ENCODE results near the gene KLHL33. TPM values are rescaled to one million over a fixed set of nuclear protein-coding genes. Genes with fewer than 3 reads are reported as not detected.
"Not testable (repeated sequence)": the region's sequence is repeated elsewhere in the genome, so short reads cannot be mapped to it uniquely, and the experiment has no call there.

Gene KLHL33
- total RNA-seq, 2 experiments from 2014 or later: 0.06 to 0.11 TPM

DNA sequence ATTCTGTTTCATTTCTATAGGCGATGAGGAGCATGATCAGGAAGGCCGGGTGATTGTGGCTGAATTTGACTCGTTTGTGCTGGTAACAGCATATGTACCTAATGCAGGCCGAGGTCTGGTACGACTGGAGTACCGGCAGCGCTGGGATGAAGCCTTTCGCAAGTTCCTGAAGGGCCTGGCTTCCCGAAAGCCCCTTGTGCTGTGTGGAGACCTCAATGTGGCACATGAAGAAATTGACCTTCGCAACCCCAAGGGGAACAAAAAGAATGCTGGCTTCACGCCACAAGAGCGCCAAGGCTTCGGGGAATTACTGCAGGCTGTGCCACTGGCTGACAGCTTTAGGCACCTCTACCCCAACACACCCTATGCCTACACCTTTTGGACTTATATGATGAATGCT, 21.0 kb upstream of the KLHL33 start:
- ChIA-PET POLR2A (interaction anchor here (2.7 kb wide), 1 partner anchor 12 kb away, joined by 32 read pairs; the partner anchor contains the start of gene PNP), CTCF (interaction anchor here (1.8 to 2.1 kb wide), 2 partner anchors 13 to 42 kb away, joined by 4 to 21 read pairs; partner anchors contain the start of gene PNP)

GRCh38 chr14:20455355-20456300, 19.7 kb upstream of the KLHL33 start:
- ChIA-PET POLR2A (interaction anchor here (0.5 to 2.7 kb wide), 9 partner anchors 10 to 539 kb away, joined by 3 to 32 read pairs (median 4); partner anchors contain the start of genes PARP2, PNP and TEP1), CTCF (interaction anchor here (1.8 to 2.1 kb wide), 3 partner anchors 14 to 112 kb away, joined by 4 to 21 read pairs (median 8); partner anchors contain the start of genes PARP2 and PNP)

DNA sequence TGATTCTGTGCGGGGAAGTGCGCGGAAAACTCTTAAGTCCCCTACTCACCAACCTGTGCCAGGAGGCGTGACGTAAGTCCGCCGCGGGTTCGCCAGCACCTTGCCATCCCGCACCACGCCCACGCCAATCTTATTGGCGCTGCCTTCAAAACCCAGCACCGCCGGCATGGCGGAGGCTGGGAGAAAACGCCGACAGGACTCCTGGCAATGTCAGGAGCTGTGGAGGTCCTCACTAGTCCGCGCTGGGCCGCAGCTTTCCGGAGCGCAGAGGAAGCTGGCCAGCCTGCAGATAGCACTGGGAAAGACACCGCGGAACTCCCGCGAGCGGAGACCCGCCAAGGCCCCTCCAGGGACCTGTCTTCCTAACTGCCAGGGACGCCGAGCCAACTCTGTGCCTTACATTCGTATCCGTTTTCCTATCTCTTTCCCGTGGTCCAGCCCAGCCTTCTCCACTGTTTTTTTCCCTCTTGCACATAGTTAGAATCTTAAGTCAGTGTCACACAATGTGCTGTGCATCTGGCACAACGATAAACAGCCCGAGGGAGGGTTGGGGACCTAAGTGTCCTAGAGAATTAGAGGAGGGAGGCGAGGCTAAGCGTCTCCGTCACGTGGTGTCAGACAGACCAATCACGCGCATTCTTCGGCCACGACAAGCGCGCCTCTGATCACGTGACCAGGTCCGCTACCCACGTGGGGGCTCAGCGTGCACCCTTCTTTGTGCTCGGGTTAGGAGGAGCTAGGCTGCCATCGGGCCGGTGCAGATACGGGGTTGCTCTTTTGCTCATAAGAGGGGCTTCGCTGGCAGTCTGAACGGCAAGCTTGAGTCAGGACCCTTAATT, 18.8 kb upstream of the KLHL33 start, which contains the start of the genes APEX1 and OSGEP:
Gene APEX1, plus strand, starts transcription at position 711 of the 839 bp plus-strand sequence. CDS start 420 bp downstream, outside the sequence.
Gene OSGEP, minus strand, starts transcription at position 297 of the 839 bp plus-strand sequence. Its CDS starts 129 bp downstream, at position 168.
- POLR2A ChIA-PET: interaction anchor here (0.5 to 2.7 kb wide), 9 partner anchors 11 to 538 kb away, joined by 3 to 32 read pairs (median 4); partner anchors contain the start of genes PARP2, PNP and TEP1
- CTCF ChIA-PET: interaction anchor here (1.8 to 2.1 kb wide), 3 partner anchors 15 to 111 kb away, joined by 4 to 21 read pairs (median 8); partner anchors contain the start of genes PARP2 and PNP

GRCh38 chr14:20452831-20453230, 16.9 kb upstream of the KLHL33 start:
- ChIA-PET CTCF (interaction anchor here (0.6 to 1.7 kb wide), 4 partner anchors 37 to 109 kb away, joined by 3 to 5 read pairs (median 4); partner anchors contain the start of genes PARP2 and TEP1), POLR2A (interaction anchor here (1.0 kb wide), 1 partner anchor 9 kb away, joined by 3 read pairs; no protein-coding TSS in a partner anchor)

GRCh38 chr14:20446889-20447288, 10.9 kb upstream of the KLHL33 start:
- ChIA-PET CTCF (no interaction called here), POLR2A (no interaction called here)

DNA sequence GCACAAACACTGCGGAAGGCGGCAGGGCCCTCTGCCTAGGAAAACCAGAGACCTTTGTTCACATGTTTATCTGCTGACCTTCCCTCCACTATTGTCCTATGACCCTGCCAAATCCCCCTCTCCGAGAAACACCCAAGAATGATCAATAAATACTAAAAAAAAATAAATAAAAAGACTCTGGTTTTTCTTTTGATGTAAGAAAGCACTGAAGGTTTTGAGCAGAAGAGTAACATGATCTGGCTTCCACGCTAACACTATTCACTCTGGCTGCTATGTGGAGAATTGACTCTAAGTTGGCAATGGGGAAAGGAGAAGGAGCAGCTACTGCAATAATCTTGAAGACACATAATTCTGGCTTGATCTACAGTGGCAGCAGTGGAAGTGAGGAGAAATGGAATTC, 7.7 kb upstream of the KLHL33 start:
- POLR2A ChIA-PET, CTCF ChIA-PET: not testable (repeated sequence)

DNA sequence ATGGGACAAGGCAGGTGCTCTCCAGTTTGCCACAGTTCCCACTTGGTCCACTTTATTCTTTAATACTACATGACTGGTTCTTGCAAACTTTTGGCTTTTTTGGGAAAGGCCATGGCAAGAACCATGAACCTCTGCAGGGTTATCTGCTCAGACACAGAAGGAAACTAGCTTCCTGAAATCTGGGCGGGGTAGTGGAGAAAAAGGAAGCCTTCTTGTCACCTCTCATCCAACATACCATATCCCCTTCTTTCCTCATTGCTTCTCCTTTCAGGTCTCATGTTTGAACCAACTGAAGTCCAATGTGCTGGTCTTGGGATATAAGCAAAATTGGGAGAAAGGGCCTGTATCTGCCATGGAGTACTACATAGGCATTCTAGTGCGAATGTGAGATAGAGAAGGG, 5.5 kb upstream of the KLHL33 start:
- CTCF ChIA-PET: interaction anchor here (0.9 kb wide), 1 partner anchor 26 kb away, joined by 3 read pairs; no protein-coding TSS in a partner anchor
- POLR2A ChIA-PET: no interaction called here

- POLR2A ChIA-PET: no interaction called here
- CTCF ChIA-PET: interaction anchor here (0.9 kb wide), 1 partner anchor 25 kb away, joined by 3 read pairs; no protein-coding TSS in a partner anchor
Observed at GRCh38 chr14:20440882-20441281, 4.9 kb upstream of the KLHL33 start.

- ChIA-PET POLR2A (interaction anchor here (0.6 kb wide), 1 partner anchor 98 kb away, joined by 3 read pairs; no protein-coding TSS in a partner anchor), CTCF (no interaction called here)
Observed at GRCh38 chr14:20440465-20440864, 4.5 kb upstream of the KLHL33 start.

- ChIA-PET POLR2A (no interaction called here), CTCF (no interaction called here)
Observed at GRCh38 chr14:20438664-20439063, 2.7 kb upstream of the KLHL33 start.

DNA sequence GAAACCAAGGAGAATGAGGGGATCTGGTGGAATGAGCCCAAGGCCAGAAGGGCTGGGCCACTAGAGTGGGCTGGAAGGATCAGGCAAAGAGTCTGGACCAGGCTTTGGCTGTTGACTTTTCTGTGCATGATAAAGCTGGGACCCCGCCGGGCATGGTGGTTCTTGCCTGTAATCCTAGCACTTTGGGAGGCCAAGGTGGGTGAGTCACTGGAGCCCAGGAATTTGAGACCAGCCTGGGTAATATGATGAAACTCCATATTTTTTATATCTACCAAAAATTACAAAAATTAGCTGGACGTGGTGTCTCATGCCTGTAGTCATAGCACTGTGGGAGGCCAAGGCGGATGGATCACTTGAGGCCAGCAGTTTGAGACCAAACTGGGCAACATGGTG, 393 bp upstream of the KLHL33 start:
- POLR2A ChIA-PET: no interaction called here
- CTCF ChIA-PET: no interaction called here

GRCh38 chr14:20434701-20435581, 1.0 kb downstream of the KLHL33 start:
- CTCF ChIA-PET: interaction anchor here (1.1 kb wide), 1 partner anchor 19 kb away, joined by 3 read pairs; no protein-coding TSS in a partner anchor
- POLR2A ChIA-PET: no interaction called here

DNA sequence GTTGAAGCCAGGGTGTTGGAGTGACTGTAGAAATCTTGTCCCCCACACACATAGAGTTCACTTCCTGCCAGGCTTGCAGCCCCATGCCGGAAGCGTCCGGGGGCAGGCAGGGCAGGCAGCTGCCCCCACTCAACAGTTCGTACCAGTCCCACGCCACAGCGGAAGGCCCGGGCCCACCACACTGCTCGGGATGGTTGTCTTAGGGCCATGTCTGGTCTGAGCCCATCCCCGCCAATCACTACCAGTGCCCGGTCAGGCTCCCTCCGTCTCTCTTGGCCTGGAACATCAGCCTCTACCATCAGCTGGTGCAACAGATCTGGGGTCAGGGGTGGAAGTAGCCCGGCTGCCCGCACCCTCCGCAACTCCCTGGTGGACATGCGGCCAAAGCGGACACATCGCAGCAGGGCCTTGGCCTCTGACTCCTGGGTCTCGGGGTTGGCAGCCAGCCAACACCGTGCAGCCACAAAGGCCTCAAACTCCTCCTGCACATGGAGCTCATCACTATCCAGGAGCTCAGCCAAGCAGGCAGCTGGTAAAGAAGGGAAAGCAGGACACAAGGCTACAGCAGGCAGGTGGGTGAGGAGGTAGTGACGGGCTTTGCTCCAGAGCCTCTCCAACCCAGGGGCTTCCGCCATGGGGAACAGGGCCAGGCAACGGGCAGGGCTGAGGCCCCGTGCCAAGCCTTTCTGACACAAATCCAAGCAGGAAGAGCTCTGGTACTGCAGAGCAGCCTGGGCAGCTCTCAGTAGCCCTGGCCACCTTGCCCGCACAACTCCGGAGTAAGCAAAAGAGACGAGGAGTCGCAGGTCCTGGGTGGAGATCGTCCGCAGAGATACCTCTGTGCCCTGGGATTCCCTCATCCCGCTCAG, 5.9 kb downstream of the KLHL33 start:
- ChIA-PET CTCF (interaction anchor here (1.5 kb wide), 1 partner anchor 102 kb away, joined by 3 read pairs; no protein-coding TSS in a partner anchor), POLR2A (no interaction called here)

GRCh38 chr14:20428802-20429201, 7.2 kb downstream of the KLHL33 start:
- CTCF ChIA-PET: interaction anchor here (1.9 kb wide), 1 partner anchor 13 kb away, joined by 11 read pairs; no protein-coding TSS in a partner anchor
- POLR2A ChIA-PET: interaction anchor here (0.8 kb wide), 1 partner anchor 13 kb away, joined by 3 read pairs; no protein-coding TSS in a partner anchor

DNA sequence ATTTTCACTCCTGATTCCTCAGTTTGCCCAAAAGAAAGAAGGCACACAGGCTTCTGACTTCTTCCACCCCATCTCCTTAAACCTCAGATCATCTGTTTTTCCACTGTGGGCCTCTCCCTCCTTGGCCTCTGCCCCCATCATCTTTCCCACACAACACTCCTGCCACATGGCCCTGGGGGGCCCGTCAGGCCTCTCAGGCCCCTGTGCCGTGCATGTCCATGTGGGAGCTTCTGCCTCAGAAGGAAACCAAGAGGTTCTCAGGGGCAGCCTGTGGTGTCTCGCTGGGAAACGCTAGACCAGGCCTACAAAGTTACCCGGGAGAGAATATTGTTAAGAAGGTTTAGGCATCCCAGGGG, 8.0 kb downstream of the KLHL33 start:
- ChIA-PET CTCF (interaction anchor here (1.9 kb wide), 1 partner anchor 13 kb away, joined by 11 read pairs; no protein-coding TSS in a partner anchor), POLR2A (interaction anchor here (1.1 kb wide), 1 partner anchor 27 kb away, joined by 3 read pairs; the partner anchor contains the start of genes APEX1 and OSGEP)

DNA sequence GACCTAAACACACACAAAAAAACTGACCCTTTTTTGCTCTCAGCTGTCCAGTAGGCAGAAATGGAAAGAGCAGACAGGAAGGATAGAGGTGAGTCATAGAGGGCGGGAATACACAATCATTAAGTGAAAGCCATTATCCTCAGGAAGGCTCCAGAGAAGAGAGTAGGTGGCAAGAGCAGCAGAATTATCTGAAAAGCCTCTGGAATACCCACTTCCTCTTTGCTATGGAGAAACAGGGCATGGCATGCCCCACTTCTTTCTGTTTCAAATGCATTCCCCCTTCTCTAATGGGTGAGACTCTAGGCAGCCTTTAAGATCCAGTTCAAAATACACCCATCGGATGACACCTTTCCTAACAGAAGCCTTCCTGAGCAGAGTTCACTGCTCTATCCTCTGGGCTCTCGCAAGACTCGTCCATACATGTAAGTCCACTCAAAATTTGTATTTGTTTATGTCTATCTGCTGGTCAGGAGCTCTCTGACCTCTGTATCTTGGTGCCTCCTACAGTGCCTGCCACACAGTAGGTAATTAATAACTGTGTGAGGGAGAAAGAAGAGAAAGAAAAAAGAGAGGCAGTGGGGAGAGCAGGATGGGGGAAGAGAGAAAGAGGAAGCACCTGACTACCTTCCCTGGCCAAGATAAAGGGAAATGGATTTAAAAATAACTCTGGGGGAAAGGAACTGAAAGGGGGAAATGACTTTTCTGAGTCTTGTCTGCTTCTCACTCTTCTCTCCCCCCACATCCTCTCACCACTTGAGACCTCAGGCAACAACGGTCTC, 8.5 kb downstream of the KLHL33 start:
- CTCF ChIA-PET: interaction anchor here (1.9 kb wide), 1 partner anchor 12 kb away, joined by 11 read pairs; no protein-coding TSS in a partner anchor
- POLR2A ChIA-PET: interaction anchor here (1.1 kb wide), 1 partner anchor 28 kb away, joined by 3 read pairs; the partner anchor contains the start of genes APEX1 and OSGEP
